Measurements from ENCODE around the gene GPR37. TPM values are rescaled to one million over a fixed set of nuclear protein-coding genes. Genes with fewer than 3 reads are reported as not detected.

GPR37 gene
- total RNA-seq, 1 donor from 2014 or later, result 4.7 TPM

DNA sequence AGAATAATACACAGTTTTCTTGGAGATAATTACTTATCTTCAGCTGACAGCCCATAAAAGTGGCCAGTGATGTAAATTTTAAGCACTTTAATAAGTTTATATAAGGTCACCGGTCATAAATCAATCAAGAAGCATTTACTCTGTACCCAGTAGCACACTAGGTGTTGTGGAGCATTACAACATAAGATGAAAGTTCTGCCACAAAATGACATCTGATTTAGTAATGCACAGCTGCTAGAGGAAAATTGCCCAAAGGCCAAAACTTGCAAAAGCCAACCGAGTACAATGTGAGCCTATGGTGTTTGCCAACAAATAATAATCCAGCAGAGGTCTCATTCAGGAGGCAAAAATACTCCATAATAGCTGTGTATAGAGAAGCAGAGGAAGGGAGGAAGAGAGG is 63.6 kb downstream of the GPR37 start:
- TF ChIP-seq, protein P1, sequence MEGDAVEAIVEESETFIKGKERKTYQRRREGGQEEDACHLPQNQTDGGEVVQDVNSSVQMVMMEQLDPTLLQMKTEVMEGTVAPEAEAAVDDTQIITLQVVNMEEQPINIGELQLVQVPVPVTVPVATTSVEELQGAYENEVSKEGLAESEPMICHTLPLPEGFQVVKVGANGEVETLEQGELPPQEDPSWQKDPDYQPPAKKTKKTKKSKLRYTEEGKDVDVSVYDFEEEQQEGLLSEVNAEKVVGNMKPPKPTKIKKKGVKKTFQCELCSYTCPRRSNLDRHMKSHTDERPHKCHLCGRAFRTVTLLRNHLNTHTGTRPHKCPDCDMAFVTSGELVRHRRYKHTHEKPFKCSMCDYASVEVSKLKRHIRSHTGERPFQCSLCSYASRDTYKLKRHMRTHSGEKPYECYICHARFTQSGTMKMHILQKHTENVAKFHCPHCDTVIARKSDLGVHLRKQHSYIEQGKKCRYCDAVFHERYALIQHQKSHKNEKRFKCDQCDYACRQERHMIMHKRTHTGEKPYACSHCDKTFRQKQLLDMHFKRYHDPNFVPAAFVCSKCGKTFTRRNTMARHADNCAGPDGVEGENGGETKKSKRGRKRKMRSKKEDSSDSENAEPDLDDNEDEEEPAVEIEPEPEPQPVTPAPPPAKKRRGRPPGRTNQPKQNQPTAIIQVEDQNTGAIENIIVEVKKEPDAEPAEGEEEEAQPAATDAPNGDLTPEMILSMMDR (IDR thresholded peaks at IDR 0.05; ENCODE audit: unreplicated experiment), result no peak
- H3K4me3 Mint-ChIP-seq, result no peak overlapping the region
- H3K36me3 Mint-ChIP-seq, result no peaks in the 10 kb centered on the region

DNA sequence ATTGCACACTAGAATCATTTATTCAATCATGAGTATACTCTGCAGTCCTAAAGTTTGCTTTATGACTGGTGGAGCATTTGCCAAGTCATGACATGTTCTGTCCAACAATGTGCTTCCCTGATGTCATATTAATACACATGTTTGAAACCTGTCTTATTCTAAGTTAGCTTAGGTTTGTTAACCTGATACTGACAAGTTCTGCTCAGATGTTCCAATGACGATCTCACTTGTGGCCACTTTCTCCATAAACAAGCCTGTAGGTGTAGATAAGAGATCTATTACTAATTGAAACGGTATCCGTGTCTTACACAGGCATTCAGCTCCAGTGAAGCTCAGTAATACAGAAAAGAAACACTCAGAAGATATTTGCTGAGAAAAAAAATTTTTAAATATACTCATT is 64.9 kb downstream of the GPR37 start:
- no peaks in the 10 kb centered on the region for H3K27me3 Mint-ChIP-seq (ENCODE audit: low read depth)
- H3K4me1 Mint-ChIP-seq, result peaks cover 3% of the 10 kb centered on the region
- no peak for DNase-seq (ENCODE audit: low spot score in 2 of 2, unreplicated experiment in 2 of 2)
- TF ChIP-seq, protein P1 (IDR thresholded peaks at IDR 0.05; ENCODE audit: unreplicated experiment), result no peak
- no peak overlapping the region for H3K4me3 Mint-ChIP-seq
- no peaks in the 10 kb centered on the region for H3K36me3 Mint-ChIP-seq
- peaks cover 12% of the 10 kb centered on the region for H3K9me3 Mint-ChIP-seq
- no peak overlapping the region for H3K27ac Mint-ChIP-seq

More for the DNA sequence above, 63.6 kb downstream of the GPR37 start:
- no peak for DNase-seq (ENCODE audit: low spot score in 2 of 2, unreplicated experiment in 2 of 2)
- Mint-ChIP-seq H3K27me3 (ENCODE audit: low read depth) (no peaks in the 10 kb centered on the region), H3K27ac (no peak overlapping the region), H3K4me1 (peaks cover 3% of the 10 kb centered on the region), H3K9me3 (peaks cover 18% of the 10 kb centered on the region)

DNA sequence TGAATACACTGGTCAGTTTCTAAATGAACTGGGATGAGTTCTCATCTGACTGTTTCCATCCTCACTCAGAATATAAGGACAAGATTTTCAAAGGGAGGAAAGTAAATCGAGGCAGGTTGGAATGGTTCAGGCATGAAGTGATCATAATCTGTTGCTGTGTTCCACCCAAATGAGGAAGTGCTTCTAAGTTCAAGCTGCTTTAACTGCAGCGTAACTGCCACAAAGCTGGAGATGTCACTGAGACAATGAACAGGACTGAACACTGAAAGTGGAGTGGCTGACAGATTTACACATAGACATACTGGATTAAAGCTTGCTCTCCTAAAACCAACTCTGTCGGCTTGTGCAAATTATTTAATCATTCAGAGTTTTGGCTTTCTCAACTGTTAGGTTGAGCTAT is 66.6 kb downstream of the GPR37 start:
- no peak overlapping the region for H3K27ac Mint-ChIP-seq
- H3K4me1 Mint-ChIP-seq, result peaks cover 3% of the 10 kb centered on the region

DNA sequence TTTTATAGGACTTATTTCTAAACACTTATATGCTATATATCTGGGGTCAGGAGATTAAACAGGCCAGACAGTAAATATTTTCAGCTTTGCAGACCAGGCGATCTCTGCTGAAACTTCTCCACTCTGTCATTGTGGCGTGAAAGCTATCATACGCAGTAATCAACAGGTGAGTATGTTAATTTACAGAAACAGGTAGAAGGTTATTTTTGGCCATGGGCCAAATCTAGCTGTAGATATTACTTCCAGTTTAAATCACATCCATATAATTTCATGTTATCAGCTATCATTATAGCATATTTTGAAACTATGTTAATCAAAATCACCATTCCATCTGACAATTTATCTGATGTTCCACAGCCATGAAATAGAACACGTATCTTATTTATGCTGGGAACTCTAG is 67.8 kb downstream of the GPR37 start:
- TF ChIP-seq, protein P1 (IDR thresholded peaks at IDR 0.05; ENCODE audit: unreplicated experiment), result no peak

More for the DNA sequence above, 66.6 kb downstream of the GPR37 start:
- Mint-ChIP-seq H3K36me3 (no peaks in the 10 kb centered on the region), H3K27me3 (ENCODE audit: low read depth) (no peaks in the 10 kb centered on the region), H3K4me3 (no peak overlapping the region), H3K9me3 (peaks cover 13% of the 10 kb centered on the region)
- TF ChIP-seq, protein P1 (IDR thresholded peaks at IDR 0.05; ENCODE audit: unreplicated experiment), result no peak
- DNase-seq (ENCODE audit: low spot score in 2 of 2, unreplicated experiment in 2 of 2), result no peak

More for the DNA sequence above, 67.8 kb downstream of the GPR37 start:
- Mint-ChIP-seq H3K36me3 (no peaks in the 10 kb centered on the region), H3K9me3 (peaks cover 10% of the 10 kb centered on the region), H3K27ac (no peak overlapping the region), H3K4me1 (peaks cover 3% of the 10 kb centered on the region), H3K4me3 (no peak overlapping the region), H3K27me3 (ENCODE audit: low read depth) (no peaks in the 10 kb centered on the region)
- DNase-seq (ENCODE audit: low spot score in 2 of 2, unreplicated experiment in 2 of 2), result no peak

Other genes starting within 250 kb of the GPR37 start
- 21.8 to 34.2 TPM (median 26.9 TPM) in 3 replicates for gene POT1, start 164.0 kb upstream of the GPR37 start, total RNA-seq

Data from mesothelial cell of epicardium (in vitro differentiated cells).